HG03064 (cell line): ENCODE data around the gene SIM2.

Source experiments
- ATAC-seq: cut with Tn5 transposase; IDR thresholded peaks from one replicate; pipeline ENCODE4 v1.9.1; 2021; ENCODE audit warnings: low read depth; ENCODE audit not compliant: unreplicated experiment

The SIM2 gene

DNA sequence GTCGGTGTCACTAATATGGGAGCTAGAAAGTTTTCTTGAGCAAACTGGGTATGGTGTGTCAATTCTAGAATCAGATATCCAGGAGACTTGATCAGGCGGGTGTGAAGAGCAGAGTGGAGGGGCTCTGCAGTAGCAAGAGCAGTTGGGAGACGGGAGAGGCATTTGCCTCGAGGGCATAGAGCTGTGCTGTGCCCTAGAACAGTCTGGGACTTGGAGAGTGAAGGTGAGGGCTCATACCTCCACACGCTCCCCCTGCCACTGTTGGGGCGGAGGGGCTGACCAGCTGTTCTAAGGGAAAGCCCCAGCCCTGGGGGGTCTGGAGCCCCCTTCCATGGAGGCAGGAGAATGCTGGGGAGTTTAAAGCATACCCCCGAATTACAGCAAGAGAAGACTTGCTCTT, 33.8 kb downstream of the SIM2 start:
- no peak for ATAC-seq

DNA sequence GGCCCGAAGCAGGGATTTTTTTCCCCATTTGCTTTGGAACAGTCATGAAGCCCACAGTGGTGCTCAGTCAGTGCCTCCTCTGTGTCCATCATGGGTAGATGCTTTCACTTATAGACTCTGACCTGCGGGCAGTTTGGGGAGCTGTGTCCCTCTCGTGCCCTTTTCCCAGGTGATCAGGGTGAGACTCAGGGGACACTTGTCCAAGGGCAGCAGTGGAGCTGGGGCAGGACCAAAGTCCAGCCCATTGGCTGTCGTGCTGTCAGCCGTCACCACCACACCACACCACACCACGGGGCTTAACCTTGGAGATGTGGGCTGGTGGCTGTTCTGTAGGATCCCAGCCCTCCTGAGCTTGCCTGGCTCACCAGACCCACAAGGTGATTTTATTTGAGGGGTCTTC, 34.9 kb downstream of the SIM2 start:
- no peak for ATAC-seq

DNA sequence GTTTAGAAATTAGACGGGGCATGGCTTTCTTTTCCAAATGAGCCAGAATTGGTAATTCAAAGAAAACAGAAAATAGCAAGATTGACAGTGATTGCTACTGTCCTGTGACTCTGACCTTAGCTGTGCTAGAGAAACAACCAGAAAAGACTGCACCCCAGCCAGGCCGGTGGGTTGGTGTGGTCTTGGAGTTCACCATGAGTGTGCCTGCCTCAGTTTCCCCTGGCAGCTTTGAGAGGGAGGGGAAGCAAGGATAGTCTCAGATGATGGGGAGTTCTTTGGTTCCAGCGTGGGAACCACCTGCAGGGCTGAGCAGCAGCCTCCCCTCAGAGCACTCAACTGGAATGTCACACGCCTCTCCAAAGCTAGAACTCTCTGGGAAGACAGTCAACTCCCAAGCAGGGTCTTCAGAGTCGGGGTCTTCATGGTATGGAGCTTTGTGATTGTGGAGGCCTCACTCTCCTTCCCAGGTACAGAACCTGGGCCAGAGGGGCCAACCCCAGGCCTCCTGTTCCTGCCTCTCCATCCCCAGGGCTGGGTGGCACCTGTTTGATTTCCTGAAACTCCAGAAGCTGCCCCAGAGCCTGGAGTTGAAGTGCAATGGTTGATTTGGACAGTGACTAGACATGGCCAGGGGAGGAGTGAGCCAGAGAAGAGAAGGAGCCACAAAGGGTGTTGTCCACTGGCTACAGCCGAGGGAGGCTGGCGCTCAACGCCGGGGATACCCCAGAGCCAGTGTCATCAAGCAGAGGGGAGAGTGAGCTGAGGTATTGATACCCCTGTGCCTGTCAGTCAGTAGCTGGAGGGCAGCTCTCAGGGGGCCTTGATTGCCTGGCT, 35.7 kb downstream of the SIM2 start:
- ATAC-seq = no peak

DNA sequence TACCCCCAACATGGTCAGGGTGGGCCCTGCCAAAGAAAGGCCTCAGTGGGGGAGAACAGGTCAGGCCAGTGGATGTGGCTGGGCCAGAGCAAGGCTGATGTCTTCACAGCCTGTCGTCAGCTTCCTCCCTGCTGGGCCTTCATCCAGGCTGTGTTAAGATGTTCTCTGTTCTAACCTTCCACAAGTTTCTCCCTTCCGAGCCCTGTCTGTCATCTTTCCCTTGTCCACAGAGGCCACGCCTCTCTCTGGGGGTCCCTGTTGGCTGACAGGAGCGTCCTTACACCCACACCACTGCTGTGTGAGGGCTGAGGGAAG, 36.2 kb downstream of the SIM2 start:
- ATAC-seq = no peak

DNA sequence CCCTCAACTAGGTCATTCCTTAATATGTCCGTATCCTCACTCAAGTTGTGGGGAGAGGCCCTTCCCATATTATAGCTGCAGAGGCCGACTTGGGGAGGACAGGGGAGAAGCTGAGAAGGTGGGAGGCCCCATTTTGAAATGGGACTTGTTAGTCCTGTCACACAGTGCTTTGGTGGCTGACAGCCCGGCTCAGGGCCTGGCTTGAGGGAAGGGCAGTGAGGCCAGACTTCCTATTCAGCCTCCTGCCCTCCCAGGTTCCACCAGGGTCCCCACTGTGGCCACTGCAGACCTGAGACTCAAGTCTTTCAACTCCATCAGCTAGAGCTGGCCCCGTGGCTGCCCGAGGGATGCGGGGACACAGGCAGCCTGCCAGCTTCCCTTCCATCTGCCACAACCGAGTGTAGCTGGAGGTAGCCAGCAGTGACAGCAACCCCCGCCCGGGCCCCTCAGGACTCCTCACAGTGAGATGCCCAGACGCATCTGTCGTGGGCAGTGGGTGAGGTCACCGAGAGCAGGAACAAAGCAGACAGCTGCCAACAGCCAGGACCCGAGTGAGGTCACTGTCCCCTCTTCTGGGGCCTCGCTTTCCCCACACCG, 36.9 kb downstream of the SIM2 start:
- ATAC-seq = no peak

DNA sequence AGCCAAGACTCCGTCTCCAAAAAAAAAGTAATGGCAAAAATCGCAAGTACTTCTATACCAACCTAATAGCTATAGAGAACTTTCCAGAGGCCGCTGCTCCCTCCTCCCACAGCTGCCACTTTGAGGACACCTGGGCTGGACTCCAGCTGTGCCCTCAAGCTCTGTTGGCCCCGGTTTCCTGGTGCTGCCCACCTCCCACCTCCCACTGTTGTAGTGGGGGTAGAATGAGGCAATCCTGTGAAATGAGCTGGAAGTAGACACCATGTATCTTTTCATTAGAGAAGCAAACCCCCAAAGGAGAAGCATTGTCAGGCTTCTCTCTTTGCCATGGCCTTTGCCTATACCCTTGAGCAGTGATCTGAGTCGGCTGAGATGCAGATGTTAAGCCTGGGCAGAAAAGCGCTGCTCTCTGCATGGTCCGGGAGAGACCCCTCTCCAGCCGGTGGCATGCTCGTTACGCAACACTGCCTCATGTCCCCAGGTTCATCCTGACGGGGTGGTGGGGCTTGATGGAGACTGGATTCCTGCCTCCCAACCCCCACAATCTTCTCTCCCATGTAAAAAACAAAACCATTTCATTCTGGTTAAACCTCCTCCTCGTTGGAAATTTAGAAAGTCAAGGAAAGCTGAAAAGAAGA, 39.7 kb downstream of the SIM2 start:
- ATAC-seq = no peak

DNA sequence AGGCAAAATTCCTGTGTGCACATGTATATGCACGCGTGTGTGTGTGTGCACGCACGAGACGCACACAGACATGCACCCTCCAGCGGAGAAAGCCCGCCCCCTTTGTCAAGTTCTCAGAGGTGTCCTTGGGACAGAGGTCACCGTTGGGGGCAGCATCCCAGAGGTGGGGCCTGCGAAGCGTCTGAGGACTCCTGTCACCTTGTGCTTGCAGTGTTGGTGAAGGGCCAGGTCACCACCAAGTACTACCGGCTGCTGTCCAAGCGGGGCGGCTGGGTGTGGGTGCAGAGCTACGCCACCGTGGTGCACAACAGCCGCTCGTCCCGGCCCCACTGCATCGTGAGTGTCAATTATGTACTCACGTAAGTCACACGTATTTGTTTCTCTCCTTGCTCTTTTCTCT, 42.6 kb downstream of the SIM2 start:
- ATAC-seq = no peak

DNA sequence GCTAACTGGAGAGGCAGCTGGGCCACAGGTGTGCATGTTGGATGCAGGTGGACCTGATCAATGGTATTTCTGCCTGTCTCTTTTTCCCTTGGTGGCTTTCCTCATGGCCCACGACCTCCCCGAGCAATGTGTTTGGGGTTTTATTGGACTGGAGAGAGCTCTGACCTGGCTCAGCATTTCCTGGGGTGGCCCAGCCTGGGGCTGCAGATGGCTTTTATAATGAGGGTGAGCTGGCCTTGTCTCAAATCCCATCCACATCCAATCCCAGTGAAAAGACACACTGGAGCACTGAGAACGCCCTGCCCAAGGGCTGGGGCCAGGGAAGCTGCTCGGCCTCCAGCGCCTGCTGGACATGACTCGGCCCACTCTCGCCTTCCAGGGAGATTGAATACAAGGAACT, 44.1 kb downstream of the SIM2 start:
- ATAC-seq = no peak

DNA sequence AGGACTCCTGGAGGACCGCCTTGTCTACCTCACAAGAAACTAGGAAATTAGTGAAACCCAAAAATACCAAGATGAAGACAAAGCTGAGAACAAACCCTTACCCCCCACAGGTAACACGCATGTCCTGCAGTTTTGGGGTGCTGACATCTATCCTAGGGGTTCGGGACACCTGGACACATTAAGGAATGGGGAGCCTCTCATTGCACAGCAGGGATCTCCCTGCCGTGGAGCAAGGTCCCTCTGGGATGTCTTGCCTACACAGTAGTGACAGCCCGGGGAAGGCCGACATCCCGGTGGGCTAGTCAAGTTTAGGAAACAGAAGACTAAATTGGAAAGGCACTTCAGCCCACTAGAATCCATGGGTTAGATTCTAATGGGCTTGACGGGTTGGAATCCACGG, 44.5 kb downstream of the SIM2 start:
- no peak for ATAC-seq

DNA sequence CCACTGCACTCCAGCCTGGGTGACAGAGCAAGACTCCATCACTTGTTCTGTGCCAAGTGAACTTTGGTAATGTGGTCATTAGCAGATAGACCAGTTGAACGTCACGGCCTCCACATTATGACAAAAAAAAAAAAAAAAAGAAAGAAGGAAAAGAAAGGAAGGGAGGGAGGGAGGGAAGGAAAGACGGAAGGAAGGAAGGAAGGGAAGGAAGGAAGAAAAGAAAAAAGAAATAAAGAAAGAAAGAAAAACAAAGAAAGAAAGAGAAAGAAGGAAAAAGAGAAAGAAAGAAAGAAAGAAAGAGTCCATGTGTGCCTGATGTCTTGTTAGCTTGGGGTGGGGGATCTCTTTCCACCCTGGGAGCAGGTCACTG, 45.3 kb downstream of the SIM2 start:
- no peak for ATAC-seq

DNA sequence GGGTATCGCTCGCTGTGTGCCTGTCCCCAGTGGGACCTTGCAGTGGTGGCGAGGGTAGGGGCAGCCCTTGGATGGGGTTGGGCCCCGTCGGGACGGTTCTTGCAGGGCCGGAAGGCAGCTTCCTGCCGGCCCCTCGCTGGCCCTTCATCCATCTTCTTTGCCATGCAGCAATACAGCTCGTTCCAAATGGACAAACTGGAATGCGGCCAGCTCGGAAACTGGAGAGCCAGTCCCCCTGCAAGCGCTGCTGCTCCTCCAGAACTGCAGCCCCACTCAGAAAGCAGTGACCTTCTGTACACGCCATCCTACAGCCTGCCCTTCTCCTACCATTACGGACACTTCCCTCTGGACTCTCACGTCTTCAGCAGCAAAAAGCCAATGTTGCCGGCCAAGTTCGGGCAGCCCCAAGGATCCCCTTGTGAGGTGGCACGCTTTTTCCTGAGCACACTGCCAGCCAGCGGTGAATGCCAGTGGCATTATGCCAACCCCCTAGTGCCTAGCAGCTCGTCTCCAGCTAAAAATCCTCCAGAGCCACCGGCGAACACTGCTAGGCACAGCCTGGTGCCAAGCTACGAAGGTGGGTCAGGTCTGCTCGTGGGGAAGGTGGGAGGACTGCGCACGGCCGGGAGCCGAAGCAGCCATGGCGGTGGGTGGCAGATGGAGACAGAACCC, 45.8 kb downstream of the SIM2 start:
- ATAC-seq = no peak

DNA sequence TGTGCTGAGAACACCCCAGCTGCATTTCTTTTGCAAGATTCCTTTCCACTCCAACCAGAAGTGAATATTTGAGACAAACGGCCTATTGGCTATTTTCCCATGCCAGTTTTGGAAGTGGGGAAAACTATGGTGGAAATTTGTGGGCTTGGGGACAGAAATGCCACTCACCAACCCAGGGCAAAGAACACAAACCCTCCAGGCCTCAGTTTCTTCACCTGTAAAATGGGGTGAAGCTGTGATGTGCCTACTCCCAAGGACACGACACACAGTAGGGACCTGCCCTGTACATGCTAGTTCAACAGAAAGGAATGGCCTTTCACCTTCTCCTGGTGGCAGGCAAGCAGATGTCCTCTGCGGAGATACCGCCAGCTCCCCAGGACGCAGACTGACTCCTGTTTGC, 46.5 kb downstream of the SIM2 start:
- ATAC-seq = no peak

DNA sequence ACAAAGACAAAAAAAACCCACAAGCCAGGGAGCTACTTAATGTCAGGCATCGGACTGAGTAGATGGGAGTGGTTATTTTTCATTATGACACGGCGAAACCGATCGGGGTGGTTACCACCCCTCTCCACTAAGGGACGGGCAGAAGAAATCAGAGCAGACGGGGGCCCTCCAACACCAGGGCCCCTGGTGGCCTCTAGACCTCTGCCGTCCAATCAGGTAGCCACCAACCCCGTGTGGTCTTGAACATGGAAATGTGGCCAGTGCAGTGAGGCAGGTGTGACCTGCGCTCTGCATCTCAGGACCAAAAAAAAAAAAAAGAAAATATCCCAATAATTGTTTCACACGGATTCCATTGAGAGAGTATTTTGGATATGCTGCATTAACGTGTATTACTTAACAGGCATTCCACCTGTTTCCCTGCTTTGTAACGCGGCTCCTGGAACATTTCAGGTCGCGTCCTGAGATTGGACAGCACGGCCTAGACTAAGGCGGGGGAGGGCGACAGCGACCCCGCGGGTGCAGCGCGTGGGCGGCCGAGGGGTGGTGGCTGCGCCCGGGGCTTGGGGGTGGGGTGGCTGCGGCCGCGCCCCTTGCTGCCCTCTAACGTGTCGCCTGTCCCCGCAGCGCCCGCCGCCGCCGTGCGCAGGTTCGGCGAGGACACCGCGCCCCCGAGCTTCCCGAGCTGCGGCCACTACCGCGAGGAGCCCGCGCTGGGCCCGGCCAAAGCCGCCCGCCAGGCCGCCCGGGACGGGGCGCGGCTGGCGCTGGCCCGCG, 48.3 kb downstream of the SIM2 start:
- ATAC-seq = no peak

DNA sequence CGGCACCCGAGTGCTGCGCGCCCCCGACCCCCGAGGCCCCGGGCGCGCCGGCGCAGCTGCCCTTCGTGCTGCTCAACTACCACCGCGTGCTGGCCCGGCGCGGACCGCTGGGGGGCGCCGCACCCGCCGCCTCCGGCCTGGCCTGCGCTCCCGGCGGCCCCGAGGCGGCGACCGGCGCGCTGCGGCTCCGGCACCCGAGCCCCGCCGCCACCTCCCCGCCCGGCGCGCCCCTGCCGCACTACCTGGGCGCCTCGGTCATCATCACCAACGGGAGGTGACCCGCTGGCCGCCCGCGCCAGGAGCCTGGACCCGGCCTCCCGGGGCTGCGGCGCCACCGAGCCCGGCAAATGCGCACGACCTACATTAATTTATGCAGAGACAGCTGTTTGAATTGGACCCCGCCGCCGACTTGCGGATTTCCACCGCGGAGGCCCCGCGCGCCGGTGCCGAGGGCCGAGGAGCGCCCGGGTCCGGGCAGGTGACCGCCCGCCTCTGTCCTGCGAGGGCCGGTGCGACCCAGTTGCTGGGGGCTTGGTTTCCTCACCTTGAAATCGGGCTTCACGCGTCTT, 49.0 kb downstream of the SIM2 start:
- no peak for ATAC-seq

DNA sequence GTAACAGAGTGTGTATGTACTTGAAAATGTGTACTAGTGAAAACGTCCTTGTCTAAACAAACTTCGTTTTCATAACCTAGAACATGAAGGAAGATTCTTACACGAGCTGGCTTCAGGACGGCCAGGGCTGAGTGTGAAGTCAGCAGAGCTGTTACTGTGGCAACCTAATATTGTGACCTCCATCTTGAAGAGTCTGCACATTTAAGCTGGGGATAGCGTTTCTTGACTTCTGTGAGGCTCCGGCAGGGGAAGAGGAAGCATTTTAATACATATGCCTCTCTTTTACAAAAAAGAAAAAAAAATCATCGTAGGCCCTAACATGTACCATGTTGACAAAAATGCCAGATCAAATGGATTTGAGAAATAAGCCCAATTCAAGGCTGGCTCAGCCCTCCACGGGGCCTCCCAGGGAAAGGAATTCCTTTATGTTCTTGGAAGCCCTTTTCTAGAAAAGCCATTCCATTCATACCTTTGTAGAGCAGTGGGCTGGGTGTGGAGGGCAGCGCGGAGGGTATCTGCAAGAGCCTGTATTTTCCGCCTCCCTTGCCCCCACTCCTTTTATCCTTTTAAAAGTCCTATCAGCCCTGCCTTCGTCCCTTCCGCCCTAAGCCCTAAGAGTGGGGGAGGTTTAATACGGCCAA, 51.1 kb downstream of the SIM2 start:
- no peak for ATAC-seq

DNA sequence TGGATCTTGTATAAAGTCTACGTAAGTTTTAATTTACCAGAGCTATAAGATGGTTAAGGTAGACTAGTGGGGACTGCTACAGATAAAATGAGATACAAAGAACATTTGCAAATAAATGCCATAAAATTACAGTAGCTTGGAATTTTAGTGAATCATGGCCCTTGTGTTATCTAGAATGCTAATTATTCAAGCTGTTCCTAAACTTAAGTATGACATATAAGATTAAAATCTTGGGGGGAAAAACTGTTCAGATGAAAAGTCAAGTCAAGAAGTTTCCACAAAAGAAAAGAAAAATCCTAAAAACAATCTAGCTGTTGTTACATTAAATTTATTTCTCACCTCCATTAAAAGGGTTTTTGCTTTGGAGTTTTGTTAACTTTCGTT, 51.7 kb downstream of the SIM2 start:
- ATAC-seq = no peak

DNA sequence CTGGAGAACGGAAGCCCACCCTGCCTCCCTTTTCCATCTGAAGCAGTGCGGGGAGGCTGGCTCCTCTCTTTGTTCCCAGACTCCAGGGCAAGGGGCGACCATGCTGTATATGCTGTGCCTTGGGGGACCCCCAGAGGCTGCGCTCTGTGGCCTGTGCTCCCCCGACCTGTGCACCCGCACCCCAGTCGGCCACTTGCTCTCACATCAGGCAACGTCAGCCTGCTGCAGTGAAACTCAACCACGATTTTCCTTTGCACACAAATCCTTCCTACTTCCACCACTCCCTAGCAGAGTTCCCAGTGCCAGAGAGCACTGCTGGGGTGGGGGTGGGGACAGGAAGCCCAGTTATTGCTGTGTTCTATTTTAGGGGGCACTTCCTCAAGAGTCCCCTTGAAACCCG, 52.5 kb downstream of the SIM2 start:
- no peak for ATAC-seq

DNA sequence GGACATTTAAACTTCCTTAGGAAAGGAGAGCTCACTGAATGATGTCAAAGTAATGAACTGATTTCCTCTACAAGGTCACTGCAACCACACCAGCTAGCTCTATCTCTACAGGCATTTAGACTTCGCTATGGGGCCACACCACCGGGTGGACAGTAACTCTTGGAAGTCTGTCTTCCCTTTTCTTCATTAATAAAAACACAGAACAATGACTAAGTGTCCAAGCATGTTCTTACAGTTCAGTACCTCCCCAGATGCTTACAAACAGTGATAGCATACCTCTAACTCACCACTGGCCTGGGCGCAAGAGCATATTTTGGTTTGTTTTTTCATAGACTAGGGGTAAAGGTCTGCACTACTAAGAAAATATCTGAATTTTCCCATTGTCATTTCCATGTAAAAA, 54.6 kb downstream of the SIM2 start:
- no peak for ATAC-seq

DNA sequence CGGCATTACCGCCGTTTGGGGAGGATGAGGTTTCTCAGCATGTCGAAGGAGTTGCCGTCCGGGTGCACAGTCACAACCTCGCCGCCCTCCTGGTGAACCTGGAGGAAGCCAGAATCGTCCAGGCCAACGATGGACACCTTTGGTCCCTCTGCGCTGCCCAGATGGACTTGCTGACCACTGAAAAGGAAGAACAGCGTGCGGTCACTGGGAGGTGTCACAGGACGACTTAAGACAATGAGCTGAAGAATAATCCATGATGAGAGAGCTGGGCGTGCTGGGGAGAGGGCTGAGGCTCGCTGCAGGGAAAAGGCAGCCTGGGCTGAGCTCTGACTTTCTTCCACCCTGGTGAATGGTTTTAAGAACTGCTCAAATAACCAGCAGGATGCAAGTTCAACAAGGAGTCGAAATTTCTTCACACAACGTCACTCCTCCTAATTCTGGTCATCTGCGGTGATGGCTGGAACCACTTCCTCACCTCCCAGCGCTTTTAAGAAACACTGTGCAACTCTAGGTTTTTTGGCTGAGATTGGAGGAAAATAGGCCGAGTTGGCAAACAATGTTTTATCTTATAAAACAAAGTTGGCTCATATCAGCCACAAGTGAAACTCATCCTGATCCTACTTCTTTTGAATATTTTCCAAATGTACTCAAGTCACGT, 55.5 kb downstream of the SIM2 start:
- ATAC-seq = no peak

DNA sequence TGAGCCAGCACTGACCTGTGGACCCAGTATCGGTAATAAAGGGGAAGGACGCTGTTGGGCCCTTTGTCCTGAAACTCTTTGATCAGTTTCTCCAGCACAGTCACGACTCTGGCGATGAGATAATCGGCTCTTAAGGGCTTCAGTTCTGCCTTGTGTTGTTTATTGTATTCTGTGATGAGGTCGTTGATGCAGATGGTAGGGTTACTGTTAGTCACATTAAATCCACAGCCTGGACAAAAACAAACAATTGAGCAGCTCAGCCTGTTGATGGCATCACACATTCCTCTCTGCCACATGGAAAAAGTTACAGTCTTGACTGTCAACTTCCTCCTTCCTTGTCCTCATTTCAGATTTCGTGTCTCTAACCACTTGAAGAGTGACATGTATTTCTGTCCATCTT, 57.6 kb downstream of the SIM2 start:
- no peak for ATAC-seq
